Measurements from ENCODE around the gene MUTYH. TPM values are rescaled to one million over a fixed set of nuclear protein-coding genes. Genes with fewer than 3 reads are reported as not detected.

The MUTYH gene
- total RNA-seq, 2 donors from 2014 or later: 20.1 to 27.4 TPM

- WGBS: 92% methylated on average over 4 of the region's 4 CpGs
- no peaks in the 10 kb centered on the region for H3K27me3 ChIP-seq (replicated peaks; ENCODE audit: insufficient read depth)
- H3K4me3 ChIP-seq: no peak overlapping the region
- H3K36me3 ChIP-seq: no peaks in the 10 kb centered on the region
- TF ChIP-seq POLR2A (IDR thresholded peaks at IDR 0.05): no peak
- no peak for TF ChIP-seq CTCF (IDR thresholded peaks at IDR 0.05)
- TF ChIP-seq POLR2AphosphoS5 (IDR thresholded peaks at IDR 0.05): no peak
- intact Hi-C loops (cut with DNase I): no loop called here
- no peaks in the 10 kb centered on the region for H3K4me1 ChIP-seq (replicated peaks)
- no peak for DNase-seq (ENCODE audit: low spot score)
- no peak overlapping the region for H3K27ac ChIP-seq
- no peaks in the 10 kb centered on the region for H3K9me3 ChIP-seq
These were observed 20.5 kb downstream of the MUTYH start for GRCh38 chr1:45319761-45320160.

GRCh38 chr1:45317166-45317565, 23.1 kb downstream of the MUTYH start:
- TF ChIP-seq POLR2AphosphoS5 (IDR thresholded peaks at IDR 0.05): no peak
- TF ChIP-seq POLR2A (IDR thresholded peaks at IDR 0.05): no peak
- no peak for TF ChIP-seq CTCF (IDR thresholded peaks at IDR 0.05)
- Histone ChIP-seq H3K27ac (no peak overlapping the region), H3K4me3 (no peak overlapping the region), H3K36me3 (no peaks in the 10 kb centered on the region), H3K9me3 (no peaks in the 10 kb centered on the region), H3K4me1 (replicated peaks) (no peaks in the 10 kb centered on the region), H3K27me3 (replicated peaks; ENCODE audit: insufficient read depth) (no peaks in the 10 kb centered on the region)
- DNase-seq (ENCODE audit: low spot score): no peak
- WGBS: 71% methylated on average over 4 of the region's 4 CpGs
- intact Hi-C loops (cut with DNase I): no loop called here

- intact Hi-C loops (cut with DNase I): no loop called here
- DNase-seq (ENCODE audit: low spot score): no peak
- Histone ChIP-seq H3K9me3 (no peaks in the 10 kb centered on the region), H3K27me3 (replicated peaks; ENCODE audit: insufficient read depth) (no peaks in the 10 kb centered on the region), H3K4me1 (replicated peaks) (no peaks in the 10 kb centered on the region), H3K36me3 (no peaks in the 10 kb centered on the region), H3K4me3 (no peak overlapping the region), H3K27ac (peak overlapping the region in 1 of 2 donors; percentile 23)
- WGBS: 49% methylated on average over 3 of the region's 3 CpGs
- TF ChIP-seq POLR2AphosphoS5 (IDR thresholded peaks at IDR 0.05) (peak; percentile 8), CTCF (IDR thresholded peaks at IDR 0.05) (no peak), POLR2A (IDR thresholded peaks at IDR 0.05) (no peak)
These were observed 26.0 kb downstream of the MUTYH start for GRCh38 chr1:45314266-45314665.

- no peak for TF ChIP-seq CTCF (IDR thresholded peaks at IDR 0.05)
- no peak for TF ChIP-seq POLR2A (IDR thresholded peaks at IDR 0.05)
- TF ChIP-seq POLR2AphosphoS5 (IDR thresholded peaks at IDR 0.05): no peak
- Histone ChIP-seq H3K4me1 (replicated peaks) (no peaks in the 10 kb centered on the region), H3K4me3 (no peak overlapping the region), H3K27ac (no peak overlapping the region), H3K27me3 (replicated peaks; ENCODE audit: insufficient read depth) (no peaks in the 10 kb centered on the region), H3K9me3 (no peaks in the 10 kb centered on the region), H3K36me3 (no peaks in the 10 kb centered on the region)
- intact Hi-C loops (cut with DNase I): loop anchor here (10.0 kb wide), 3 partner anchors 482 to 572 kb away; partner anchors contain the start of genes KIF2C, RNU5D-1 and RPS8
- no peak for DNase-seq (ENCODE audit: low spot score)
- WGBS: 78% methylated on average over 3 of the region's 3 CpGs
These were observed 33.3 kb downstream of the MUTYH start for GRCh38 chr1:45306905-45307304.

GRCh38 chr1:45306319-45306718, 33.9 kb downstream of the MUTYH start:
- intact Hi-C loops (cut with DNase I): loop anchor here (10.0 kb wide), 3 partner anchors 482 to 572 kb away; partner anchors contain the start of genes KIF2C, RNU5D-1 and RPS8
- H3K9me3 ChIP-seq: no peaks in the 10 kb centered on the region
- TF ChIP-seq POLR2A (IDR thresholded peaks at IDR 0.05) (no peak), POLR2AphosphoS5 (IDR thresholded peaks at IDR 0.05) (no peak), CTCF (IDR thresholded peaks at IDR 0.05) (no peak)
- H3K4me1 ChIP-seq (replicated peaks): no peaks in the 10 kb centered on the region
- no peak overlapping the region for H3K27ac ChIP-seq
- 58% methylated on average over 8 of the region's 8 CpGs for WGBS
- no peaks in the 10 kb centered on the region for H3K36me3 ChIP-seq
- H3K4me3 ChIP-seq: no peak overlapping the region
- no peaks in the 10 kb centered on the region for H3K27me3 ChIP-seq (replicated peaks; ENCODE audit: insufficient read depth)
- DNase-seq (ENCODE audit: low spot score): no peak
